Skeletal muscle cell (primary cell): ENCODE results near the gene LCLAT1.
"Not testable (repeated sequence)": the region's sequence is repeated elsewhere in the genome, so short reads cannot be mapped to it uniquely, and the experiment has no call there.

ENCODE experiments used
- DNase-seq: peaks from one replicate; pipeline ENCODE4 v3.0.0-alpha.2; 2010; ENCODE audit warnings: low read depth
- H3K4me3 ChIP-seq: 2 replicates; pipeline ENCODE4 v1.5.1; 2011; ENCODE audit warnings: low read depth, mild to moderate bottlenecking, control low read depth, low read length, moderate library complexity

The LCLAT1 gene

DNA sequence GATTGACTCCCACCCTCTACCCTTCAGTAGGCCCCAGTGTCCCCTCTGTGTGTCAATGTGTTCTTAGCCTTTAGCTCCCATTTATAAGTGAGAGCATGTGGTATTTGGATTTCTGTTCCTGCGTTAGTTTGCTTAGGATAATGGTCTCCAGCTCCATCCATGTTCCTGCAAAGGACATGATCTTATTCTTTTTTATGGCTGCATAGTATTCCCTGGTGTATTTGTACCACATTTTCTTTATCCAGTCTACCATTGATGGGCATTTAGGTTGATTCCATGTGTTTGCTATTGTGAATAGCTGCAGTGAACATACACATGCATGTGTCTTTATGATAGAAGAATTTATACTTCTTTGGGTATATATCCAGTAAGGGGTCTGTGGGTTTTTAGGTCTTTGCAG lies 60.4 kb downstream of the LCLAT1 start:
- DNase-seq, H3K4me3 ChIP-seq: not testable (repeated sequence)

DNA sequence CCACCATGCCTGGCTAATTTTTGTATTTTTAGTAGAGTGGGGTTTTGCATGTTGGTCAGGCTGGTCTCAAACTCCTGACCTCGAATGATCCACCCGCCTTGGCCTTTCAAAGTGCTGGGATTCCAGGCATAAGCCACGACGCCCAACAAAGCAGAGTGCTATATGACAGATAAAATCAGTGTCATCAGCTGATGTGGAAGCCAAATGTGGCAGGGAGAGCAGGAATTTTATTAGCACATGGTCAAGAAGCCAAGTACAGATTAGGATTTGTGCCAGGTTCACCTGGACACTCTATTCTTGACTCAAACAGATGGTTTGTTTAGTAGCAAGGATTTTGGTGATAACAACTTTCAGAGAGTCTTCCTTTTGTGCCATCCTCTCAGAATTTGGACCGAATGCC lies 62.7 kb downstream of the LCLAT1 start:
- no peak overlapping the region for H3K4me3 ChIP-seq
- DNase-seq: no peak

DNA sequence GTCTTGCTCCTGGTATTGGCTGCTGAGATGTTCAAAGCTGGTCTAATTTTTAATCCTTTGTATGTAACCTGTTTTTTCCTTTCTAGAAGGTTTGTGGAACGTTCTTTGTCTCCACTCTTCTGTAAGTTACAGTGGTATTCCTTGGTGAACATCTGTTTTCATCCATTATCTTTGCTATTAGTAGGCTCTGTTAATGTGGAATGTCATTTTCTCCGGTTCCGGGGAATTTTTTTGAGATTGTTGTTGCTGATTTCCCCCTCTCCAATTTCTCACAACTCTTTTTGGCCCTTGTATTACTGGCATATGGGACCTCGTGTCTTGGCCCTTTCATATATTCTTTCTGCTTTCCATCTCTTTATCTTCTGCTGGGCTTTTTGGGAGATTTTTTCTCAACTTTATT lies 63.4 kb downstream of the LCLAT1 start:
- no peak for DNase-seq
- H3K4me3 ChIP-seq: no peak overlapping the region

DNA sequence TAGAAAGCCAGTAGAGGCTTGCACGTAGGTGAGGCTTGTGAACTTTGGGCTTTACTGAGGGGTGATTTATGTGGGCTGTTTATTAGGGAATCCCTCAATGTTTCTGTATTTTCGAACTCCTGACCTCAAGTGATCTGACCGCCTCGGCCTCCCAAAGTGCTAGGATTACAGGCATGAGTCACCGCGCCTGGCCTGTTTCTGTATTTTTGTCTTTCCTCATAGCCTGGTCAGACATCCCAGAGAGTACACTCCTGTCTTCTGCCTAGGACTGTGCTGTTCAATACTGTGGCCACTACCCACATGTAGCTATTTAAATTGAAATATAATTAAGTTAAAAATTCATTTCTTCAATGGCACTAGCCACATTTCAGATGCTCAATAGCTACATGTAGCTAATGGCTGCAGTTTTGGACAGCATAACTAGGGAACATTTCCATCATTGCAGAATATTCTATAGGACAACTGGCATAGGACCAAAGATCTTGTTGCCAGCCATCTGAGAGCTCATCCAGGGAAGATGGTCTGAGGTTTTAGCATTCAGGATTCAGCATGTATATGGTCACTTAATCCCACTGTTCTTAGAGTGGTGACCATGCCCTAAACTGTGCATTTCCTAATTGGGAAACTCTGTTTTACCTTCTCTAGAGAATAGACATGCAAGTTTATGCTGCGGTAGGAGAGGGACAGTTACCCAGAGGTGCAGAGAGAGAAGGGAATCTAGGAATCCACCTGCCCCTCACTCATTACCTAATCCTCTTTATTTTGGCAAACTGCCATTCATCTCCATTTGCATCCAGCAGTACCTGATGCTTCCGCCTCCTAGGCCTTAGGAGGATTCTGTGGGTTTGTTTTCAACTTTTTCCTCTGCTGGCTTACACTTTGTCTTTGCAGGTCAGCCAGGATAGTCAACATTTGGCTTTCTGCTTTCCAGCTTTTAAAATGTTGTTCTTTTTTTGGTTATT lies 64.4 kb downstream of the LCLAT1 start:
- no peak for DNase-seq
- H3K4me3 ChIP-seq: no peak overlapping the region

DNA sequence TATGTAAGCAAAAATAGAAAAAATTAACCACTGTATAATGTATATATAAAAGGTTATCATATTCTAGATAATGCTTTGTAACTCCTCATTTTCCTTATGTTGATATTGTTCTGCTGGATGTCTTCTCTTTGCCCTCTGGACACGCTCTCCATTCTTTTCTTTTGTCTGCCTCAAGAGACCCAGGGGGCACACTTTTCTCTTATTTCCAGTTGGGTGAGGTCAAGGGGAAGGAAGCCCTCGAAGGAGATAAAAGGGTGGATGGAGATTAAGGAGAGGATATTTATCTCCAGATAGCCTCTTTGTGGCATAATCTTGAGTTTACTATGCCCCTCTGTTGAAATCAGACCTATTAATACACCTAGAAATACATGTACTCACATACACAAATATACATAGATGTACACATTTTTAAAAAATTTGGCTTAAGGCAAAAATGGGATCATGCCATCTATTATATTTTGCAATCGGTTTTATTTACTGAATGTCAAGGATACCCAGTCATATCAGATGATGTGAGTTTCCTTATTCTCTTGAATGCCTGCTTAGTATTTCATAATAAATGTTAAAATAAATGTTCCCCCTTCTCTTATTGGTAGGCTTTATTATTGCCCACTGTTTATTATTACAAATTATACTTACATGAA lies 65.3 kb downstream of the LCLAT1 start:
- H3K4me3 ChIP-seq: no peak overlapping the region
- no peak for DNase-seq

DNA sequence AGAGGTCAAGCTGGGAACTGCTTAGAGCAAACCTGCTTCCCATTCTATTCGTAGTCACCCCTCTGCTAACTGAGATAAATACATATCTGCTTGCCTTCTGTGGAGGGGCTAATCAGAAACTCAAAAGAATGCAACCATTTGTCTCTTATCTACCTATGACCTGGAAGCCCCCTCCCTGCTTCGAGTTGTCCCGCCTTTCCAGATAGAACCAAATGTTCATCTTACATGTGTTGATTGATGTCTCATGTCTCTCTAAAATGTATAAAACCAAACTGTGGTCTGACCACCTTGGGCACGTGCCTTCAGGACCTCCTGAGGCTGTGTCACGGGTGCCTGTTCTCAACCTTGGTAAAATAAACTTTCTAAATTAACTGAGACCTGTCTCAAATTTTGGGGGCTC lies 66.6 kb downstream of the LCLAT1 start:
- H3K4me3 ChIP-seq, DNase-seq: not testable (repeated sequence)

DNA sequence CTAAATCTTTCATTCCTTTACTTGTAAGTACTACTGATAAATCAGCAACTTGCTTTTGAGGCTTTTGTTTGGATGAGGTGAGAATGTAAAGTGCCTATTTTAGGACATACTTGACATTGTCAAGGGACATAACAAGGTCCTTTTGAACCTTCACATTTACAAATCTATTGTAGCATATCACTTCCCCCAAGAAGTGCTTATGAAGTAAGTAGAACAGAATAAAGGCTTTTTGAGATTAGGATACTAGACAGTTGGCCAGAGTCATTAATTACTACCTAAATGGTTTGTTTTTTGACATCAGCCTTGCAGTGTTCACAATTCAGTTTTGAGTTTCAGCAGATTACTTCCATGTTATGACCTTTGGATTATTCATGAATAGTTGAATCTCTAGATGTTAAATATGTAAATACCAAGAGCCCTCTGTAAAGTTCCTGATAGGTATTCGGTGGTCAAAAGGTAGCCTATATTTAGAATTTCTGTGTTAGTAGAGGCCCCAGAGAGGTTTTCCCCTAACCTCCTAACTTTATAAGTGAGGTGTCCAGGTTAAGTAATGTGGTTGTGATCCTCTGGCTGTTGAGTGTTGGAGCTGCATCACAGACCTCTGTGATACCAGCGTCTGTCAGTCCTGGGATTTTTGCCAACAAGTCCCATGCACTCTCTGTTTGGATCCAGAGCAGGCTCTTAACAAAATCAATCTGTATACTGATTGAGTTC lies 67.2 kb downstream of the LCLAT1 start:
- H3K4me3 ChIP-seq: no peak overlapping the region
- DNase-seq: peak; percentile 49

DNA sequence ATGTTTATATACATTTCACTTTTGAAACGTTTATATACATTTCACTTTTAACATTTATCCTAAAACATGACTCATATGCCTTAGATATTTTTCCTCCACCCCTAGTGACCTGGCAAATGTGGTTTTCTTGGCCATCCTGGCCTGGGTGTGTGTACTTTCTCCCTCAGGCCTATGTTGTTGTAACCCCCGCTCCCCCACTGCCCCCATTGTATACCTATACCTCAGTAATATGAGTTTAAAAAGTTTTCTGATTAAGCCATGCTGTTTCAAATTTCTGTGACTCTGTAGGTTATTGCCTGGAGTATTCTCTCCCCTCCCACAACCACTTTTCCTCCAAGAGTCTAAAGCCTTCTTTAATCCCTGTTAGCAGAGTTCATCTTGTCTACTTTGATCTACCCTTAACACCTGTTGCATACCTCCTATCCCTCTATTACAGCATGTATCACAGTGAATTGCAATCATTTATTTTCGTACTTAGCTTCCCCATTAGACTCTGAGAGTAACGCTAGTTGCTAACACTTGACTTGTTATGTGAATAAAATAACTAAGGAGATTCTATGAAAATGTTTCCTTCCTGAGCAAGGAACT lies 67.9 kb downstream of the LCLAT1 start:
- H3K4me3 ChIP-seq: no peak overlapping the region
- no peak for DNase-seq

DNA sequence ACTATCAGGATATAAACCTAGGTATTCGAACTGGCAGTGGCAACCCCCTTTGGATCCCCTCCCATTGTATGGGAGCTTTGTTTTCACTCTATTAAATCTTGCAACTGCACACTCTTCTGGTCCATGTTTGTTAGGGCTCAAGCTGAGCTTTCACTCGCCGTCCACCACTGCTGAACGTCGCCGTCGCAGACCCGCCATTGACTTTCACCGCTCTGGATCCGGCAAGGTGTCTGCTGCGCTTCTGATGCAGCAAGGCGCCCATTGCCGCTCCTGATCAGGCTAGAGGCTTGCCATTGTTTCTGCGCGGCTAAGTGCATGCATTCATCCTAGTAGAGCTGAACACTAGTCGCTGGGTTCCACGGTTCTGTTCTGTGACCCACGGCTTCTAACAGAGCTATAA lies 69.1 kb downstream of the LCLAT1 start:
- H3K4me3 ChIP-seq: no peak overlapping the region
- no peak for DNase-seq

DNA sequence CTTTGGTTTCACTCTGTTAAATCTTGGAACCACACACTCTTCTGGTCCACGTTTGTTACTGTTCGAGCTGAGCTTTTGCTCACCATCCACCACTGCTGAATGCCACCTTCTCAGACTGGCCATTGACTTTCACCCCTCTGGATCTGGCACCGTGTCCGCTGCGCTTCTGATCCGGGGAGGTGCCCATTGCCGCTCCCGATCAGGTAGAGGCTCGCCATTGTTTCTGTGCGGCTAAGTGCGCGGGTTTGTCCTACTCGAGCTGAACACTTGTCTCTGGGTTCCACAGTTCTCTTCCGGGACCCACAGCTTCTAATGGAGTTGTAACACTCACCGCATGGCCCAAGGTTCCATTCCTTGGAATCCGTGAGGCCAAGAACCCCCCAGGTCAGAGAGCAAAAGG lies 72.8 kb downstream of the LCLAT1 start:
- no peak for DNase-seq

DNA sequence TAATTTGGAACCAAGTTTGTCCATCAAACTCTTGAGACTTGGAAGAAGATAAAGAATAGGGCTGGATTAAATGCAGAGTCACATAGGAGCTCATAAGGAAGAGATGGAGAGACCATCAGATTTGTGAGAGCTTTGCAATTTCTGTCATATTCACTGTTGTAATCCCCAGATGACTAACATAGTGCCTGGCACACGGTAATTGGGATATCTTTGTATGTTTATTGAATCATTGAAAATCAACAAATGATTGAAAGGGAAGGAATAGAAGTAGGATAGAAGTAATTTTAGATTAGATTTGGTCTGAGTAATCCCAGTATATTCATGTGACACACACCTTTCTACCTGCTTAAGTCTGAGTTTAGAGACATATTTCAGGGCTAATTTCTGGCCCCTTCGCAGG lies 75.4 kb downstream of the LCLAT1 start:
- no peak overlapping the region for H3K4me3 ChIP-seq
- no peak for DNase-seq

More for the DNA sequence above, 72.8 kb downstream of the LCLAT1 start:
- no peak overlapping the region for H3K4me3 ChIP-seq

DNA sequence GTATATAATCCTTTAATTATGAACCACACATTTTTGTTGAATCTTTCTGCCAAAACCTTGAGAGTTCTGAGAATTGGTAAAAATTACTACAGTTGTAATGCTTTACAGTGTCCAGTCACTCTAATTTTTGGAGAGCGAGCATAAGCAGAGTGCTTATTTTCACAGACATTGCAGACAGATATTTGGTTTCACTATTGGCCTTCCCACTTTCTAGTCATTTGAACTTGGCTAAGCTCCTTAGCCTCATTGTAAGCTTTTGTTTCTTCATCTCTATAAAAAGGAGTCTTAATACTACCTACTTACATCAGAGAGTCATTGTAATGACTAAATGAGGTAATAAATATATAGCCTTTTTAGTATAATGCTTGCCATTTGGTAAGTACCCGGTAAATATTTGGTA lies 80.4 kb downstream of the LCLAT1 start:
- DNase-seq: peak; percentile 26
- H3K4me3 ChIP-seq: no peak overlapping the region

DNA sequence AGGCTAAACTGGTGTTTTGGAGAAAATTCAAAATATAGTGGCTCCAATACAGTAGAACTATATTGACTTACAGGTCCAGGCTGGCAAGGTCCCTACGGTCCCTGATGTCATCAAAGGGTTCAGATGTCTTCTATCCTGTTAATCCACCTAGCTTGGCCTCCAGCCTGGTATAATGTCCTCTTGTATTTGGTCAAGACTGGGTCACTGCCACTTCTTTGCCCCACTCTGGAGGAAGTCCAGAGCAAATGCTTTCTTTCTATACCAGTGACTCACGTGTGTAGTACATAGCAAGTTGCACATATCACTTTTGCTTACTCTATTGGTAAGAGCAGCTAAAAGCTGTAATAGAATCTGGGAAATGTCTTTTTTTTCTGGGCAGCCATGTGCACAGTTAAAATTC lies 80.8 kb downstream of the LCLAT1 start:
- DNase-seq: no peak
- no peak overlapping the region for H3K4me3 ChIP-seq

DNA sequence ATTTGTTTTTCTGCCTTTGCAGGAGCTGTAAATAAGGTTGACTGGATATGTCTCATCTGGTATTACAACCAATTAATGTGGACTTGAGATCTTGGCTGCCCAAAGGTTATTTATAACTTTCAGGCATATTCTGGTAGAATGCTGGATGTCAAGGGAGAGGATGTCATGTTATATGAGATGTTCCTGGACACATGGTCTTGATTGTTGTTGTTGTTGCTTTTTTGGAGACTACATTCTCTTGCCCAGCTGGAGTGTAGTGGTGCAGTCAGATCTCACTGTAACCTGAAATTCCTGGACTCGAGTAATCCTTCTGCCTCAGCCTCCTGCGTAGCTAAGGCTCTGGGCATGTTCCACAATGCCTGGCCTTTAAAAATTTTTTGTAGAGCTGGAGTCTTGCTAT lies 83.3 kb downstream of the LCLAT1 start:
- no peak for DNase-seq
- no peak overlapping the region for H3K4me3 ChIP-seq

DNA sequence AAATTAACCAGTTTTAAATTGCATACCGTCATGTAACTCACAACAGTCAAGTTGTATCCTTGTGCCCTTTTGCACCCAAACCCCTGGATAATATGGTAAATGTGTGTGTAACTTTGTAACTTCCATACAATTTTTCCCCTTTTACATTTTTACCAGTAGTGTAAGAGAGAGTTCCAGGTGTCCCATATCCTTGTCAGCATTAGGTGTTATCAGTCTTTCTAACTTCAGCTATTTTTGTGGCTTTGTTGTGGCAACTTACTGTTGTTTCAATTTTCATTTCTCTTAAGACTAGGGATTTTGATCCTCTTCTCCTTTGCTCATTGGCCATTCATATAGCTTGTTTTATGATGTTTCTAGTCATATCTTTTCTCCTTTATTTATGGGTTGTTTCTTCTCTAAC lies 94.6 kb downstream of the LCLAT1 start:
- DNase-seq: no peak

DNA sequence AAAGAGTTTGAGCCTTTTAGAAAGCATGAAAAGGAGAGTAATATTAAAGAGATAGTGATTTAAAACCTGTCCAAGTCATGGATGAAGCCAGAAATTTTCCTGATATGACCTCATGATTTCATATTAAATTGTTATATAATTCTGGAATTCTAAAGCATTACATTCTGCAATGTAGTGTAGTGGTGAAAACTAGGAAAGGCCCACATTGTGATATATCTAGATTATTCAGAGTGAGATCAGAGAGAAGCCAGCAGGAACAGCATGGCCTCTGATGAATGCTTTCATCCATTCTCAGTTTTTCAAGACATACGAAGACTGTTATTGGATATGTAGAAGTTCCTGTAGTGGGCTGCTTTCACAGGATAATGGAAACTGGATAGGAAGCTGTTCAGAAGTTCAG lies 98.8 kb downstream of the LCLAT1 start:
- DNase-seq: no peak
- no peak overlapping the region for H3K4me3 ChIP-seq

More for the DNA sequence above, 94.6 kb downstream of the LCLAT1 start:
- no peak overlapping the region for H3K4me3 ChIP-seq

DNA sequence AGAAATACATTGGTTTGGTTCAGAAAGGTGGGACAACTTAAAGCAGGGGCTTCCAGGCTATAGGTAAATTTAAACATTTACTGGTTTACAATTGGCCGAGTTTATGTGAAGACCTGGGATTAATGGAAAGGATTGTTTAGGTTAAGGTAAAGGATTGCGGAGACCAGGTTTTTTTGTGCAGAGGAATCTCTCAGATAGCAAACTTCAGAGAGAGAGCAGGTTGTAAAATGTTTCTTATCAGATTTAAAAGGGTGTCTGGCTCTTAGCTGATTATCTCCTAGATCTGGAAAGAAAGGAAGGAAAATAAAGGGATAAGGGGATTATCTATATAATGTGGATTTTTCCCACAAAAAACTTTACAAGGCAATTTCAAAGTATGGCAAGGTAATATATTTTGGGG lies 101.3 kb downstream of the LCLAT1 start:
- H3K4me3 ChIP-seq: no peak overlapping the region
- no peak for DNase-seq

DNA sequence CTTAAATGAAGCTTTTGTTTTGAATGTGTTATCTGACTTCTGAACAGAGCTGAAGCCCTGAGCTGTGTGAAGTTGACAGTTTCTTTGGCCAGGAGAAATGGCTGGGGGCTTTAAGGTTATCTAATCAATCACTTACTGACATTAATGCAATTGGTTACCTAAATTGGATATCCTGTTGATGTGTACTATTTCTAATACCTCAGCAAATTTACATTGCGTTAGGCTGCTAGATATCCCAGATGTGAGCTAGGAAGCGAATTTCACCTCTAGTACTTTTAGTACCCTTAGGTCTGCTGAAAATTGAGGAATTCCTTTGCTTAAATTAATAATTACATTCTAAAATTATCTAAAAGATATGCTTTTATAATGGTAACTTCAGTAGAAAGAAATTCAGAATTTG lies 102.0 kb downstream of the LCLAT1 start:
- H3K4me3 ChIP-seq: no peak overlapping the region
- no peak for DNase-seq

DNA sequence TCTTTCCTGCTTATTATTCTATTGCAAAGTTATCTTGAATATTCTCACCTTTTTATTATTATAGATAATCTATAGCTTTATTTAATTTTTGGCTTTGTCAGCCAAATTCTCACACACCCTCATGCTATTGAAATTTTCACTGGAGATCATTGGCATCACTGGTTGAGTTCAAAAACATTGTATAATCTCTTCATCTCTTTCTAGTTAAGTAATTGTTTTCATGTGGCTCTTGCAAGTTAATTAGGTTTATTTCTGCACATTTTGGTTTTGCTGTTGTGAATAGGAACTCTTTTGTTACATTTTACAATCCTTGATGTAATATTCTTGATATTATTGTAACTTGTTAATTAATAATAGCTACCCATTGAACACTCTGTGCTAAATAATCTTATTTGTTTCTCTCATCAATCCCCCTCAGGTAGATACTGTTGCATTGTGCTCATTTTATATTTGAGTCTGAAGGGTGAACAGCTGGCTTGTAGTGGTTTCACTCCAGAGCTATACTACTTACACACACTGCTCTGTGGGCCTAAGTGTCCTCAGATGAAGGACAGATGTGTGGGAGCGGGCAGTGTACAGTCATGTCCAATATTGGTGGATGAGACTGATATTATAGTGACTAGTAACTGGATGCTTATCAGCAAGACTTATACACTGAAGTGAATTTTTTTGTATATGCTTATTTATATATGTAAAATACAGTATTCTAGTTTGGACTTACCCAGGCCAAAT lies 112.7 kb downstream of the LCLAT1 start:
- no peak for DNase-seq
- no peak overlapping the region for H3K4me3 ChIP-seq
